Measurements from ENCODE around the gene CGB3.

CGB3 gene

DNA sequence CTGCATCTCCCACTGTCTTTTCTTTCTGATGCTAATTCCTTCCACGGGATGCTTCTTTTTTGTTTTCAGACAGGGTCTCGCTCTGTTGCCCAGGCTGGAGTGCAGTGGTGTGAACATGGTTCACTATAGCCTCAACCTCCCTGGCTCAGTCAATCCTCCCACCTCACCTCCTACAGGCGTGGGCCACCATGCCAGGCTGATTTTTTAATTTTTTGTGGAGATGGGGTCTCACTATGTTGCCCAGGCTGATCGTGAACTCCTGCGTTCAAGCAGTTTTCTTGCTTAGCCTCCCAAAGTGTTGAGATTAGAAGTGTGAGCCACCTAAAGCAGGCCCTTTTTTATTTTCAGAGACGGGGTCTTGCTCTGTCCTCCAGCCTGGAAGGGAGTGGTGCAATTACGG lies 35.8 kb downstream of the CGB3 start:
- DNase-seq (ENCODE audit: low spot score): no peak

DNA sequence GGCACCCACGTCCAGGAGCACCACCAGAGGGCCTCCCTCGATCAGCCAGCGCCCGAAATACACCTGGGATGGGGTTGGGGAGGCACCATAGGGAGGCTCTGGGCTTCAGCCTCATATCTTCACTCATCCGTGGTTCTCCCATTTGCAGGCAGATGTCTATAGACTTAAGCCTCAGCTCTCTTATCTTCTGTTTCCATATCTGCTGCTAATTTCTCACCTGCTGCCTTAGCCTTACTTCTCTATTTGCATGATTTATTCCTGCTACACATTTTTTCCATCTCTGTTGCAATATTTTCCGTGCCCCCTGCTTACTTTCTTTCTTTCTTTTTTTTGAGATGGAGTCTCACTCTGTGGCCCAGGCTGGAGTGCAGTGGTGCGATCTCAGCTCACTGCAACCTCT lies 36.8 kb downstream of the CGB3 start:
- DNase-seq (ENCODE audit: low spot score): no peak

DNA sequence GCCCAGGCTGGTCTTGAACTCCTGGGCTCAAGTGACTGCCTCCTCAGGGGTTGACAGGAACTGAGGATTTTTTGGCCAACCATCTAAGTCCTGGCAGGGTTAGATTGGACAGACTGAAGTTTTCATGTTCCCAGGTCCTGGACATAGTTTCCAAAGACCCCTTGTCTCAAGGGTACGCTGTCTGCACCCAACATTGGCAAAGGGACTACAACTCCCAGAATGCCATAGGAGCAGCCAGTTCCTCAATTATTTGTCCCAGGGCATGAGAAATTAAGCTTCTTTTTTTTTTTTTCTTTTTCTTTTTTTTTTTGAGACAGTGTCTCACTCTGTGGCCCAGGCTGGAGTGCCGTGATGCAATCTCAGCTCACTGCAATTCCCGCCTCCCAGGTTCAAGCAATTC lies 37.9 kb downstream of the CGB3 start:
- no peak for DNase-seq (ENCODE audit: low spot score)

DNA sequence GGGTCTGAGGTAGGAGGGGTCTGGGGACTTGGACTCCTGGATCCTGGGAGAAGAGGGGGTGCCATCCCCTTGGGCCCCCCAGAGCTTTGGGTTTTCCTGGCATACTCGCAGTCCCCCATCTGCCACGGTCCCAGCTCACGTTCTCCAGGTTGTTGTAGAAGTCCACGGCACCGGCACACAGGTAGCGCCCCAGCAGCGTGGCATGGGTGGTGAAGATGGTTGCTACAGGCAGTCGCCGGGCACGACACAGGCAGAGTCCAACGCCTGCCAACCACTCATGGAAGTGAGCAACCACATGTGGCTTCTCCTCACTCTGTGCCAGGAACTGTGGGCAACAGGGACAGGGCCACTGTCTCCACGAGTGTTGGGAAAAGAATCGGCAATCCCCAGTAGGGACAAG lies 38.4 kb downstream of the CGB3 start:
- no peak for DNase-seq (ENCODE audit: low spot score)

DNA sequence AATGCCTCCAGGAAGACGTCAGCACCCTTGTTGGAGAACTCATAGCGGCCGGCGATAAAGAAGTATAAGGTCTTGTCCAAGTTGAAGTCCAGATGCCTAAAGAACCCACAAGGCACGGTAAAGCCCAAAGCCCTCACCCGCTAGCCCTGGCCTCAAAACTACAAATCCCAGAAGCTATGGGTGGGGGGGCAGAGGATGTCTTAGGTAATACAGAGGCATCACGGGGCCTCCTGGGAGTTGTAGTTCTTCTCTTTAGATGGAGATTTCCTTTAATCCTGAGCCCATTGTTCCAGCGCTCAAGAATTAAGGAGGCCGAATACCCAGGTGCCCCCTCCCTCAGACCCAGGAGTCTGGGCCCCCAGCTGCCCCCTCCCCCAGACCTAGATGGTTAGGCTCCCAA lies 41.9 kb downstream of the CGB3 start:
- peak; percentile 60 for DNase-seq (ENCODE audit: low spot score)

DNA sequence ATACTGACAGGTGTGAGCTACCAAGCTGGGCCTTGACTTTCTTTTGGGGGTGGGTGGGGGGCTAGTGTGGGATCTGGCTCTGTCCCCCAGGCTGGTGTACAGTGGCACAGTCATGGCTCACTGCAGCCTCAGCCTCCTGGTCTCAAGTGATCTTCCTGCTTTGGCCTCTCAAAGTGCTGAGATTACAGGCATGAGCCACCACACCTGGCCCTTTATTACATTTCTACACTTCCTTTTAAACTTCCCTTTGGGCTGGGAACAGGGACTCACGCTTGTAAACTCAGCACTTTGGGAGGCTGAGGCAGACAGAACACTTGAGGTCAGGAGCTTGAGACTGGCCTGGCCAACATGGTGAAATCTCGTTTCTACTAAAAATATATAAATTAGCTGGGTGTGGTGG lies 47.1 kb downstream of the CGB3 start:
- no peak for DNase-seq (ENCODE audit: low spot score)

DNA sequence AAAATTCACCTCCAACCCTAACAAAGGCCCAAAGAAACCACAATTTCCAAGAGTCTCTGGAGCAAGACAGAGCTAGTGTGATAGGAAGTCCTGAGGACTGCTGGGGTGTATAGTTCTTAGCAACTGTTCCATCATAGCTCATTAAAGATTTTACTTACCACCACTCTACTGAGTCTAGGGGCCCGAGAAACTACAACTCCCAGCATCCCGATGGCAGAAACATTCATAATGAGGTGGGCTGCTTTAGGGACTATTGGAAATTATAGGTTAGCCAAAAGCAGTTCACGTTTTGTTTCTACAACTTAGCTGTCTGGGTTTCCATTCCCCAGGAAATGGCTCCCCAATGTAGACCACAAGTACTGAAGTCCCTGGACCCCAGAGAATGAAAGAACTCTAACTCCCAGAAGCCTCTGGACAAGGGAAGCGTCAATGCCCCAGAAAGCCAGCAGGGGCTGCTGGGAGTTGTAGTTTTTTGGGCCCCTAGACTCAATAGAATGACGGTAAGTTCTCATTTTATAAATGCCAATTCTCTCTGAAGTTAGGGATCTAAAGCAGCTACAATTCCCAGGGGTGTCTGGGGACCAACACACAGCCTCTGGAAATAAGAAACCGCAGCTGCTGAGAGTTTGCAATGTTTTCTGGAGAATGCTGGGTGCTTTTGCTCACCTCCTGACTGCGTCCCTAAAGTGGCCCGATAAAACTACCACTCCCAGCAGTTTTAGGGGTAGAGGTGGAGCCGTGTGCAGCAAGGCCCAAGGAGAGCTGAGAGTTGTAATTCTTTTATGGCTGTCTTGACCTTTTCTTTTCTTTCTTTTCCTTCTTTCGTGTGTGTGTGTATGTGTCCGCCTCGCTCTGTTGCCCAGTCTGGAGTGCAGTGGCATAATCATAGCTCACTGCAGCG lies 47.9 kb downstream of the CGB3 start:
- DNase-seq (ENCODE audit: low spot score): peak; percentile 67

Measured in D341Med (cell line).